Neuronal stem cell (in vitro differentiated cells): ENCODE results near the gene PHF12.
A peak's percentile ranks its signal among the peaks of the same experiment; 100 is the strongest.

ENCODE experiments used
- DNase-seq: peaks from one replicate; pipeline ENCODE4 v3.0.0-alpha.2; 2013; ENCODE audit warnings: low spot score
- H2AFZ ChIP-seq: one replicate; pipeline ENCODE4 v1.6.1; 2013; ENCODE audit warnings: mild to moderate bottlenecking, low read length, inconsistent platforms
- H2AK5ac ChIP-seq: 2 replicates; pipeline ENCODE4 v1.6.1; 2013; ENCODE audit warnings: low read depth, mild to moderate bottlenecking, inconsistent platforms, low read length, moderate library complexity, mixed read lengths
- H2BK120ac ChIP-seq: 2 replicates; pipeline ENCODE4 v1.6.1; 2013; ENCODE audit warnings: low read depth, mild to moderate bottlenecking, inconsistent platforms, low read length, moderate library complexity, mixed read lengths
- H2BK12ac ChIP-seq: one replicate; pipeline ENCODE4 v1.6.1; 2013; ENCODE audit warnings: low read length, inconsistent platforms
- H2BK15ac ChIP-seq: 2 replicates; pipeline ENCODE4 v1.6.1; 2013; ENCODE audit warnings: mild to moderate bottlenecking, low read length, inconsistent platforms, mixed read lengths
- H2BK5ac ChIP-seq: one replicate; pipeline ENCODE4 v1.6.1; 2013; ENCODE audit warnings: inconsistent platforms, mild to moderate bottlenecking, low read length, moderate library complexity
- H3K14ac ChIP-seq: one replicate; pipeline ENCODE4 v1.6.1; 2013; ENCODE audit warnings: low read length, inconsistent platforms
- H3K18ac ChIP-seq: 2 replicates; pipeline ENCODE4 v1.6.1; 2013; ENCODE audit warnings: low read length, inconsistent platforms
- H3K23ac ChIP-seq: 2 replicates; pipeline ENCODE4 v1.6.1; 2013; ENCODE audit warnings: low read depth, mild to moderate bottlenecking, mixed read lengths, low read length, inconsistent platforms; ENCODE audit not compliant: poor library complexity
- H3K27ac ChIP-seq: replicated peaks from 3 replicates; pipeline ENCODE4 v1.5.1; 2013; ENCODE audit warnings: low read length, inconsistent platforms
- H3K27me3 ChIP-seq, 3 experiments: 2 replicates each; pipeline ENCODE4 v1.6.1; 2013; ENCODE audit warnings: low read length in 3 of 3, mild to moderate bottlenecking in 2 of 3, inconsistent platforms in 1 of 3, low read depth in 1 of 3, mixed read lengths in 1 of 3, moderate library complexity in 1 of 3; ENCODE audit not compliant: control insufficient read depth in 3 of 3, insufficient read depth in 3 of 3
- H3K36me3 ChIP-seq, 2 donors: replicated peaks in 1 of 2; 2 replicates each; pipeline ENCODE4 v1.6.1; 2013; ENCODE audit warnings: low read length in 2 of 2; ENCODE audit not compliant: control insufficient read depth in 2 of 2, insufficient read depth in 2 of 2
- H3K4ac ChIP-seq: 2 replicates; pipeline ENCODE4 v1.6.1; 2013; ENCODE audit warnings: inconsistent platforms, mild to moderate bottlenecking, low read length, moderate library complexity
- H3K4me1 ChIP-seq, 2 donors: 1 replicate in 1 of 2; 2 replicates in 1 of 2; pipeline ENCODE4 v1.6.1; 2013; ENCODE audit warnings: low read length in 2 of 2, low read depth in 1 of 2; ENCODE audit not compliant: control insufficient read depth in 2 of 2, insufficient read depth in 1 of 2
- H3K4me2 ChIP-seq: one replicate; pipeline ENCODE4 v1.6.1; 2013; ENCODE audit warnings: mild to moderate bottlenecking, low read length, inconsistent platforms; ENCODE audit not compliant: insufficient read depth, poor library complexity, severe bottlenecking
- H3K4me3 ChIP-seq, 2 donors: 2 replicates each; pipeline ENCODE4 v1.5.1; 2013; ENCODE audit warnings: low read length in 2 of 2, mild to moderate bottlenecking in 2 of 2, inconsistent platforms in 1 of 2, moderate library complexity in 1 of 2
- H3K79me1 ChIP-seq: one replicate; pipeline ENCODE4 v1.6.1; 2013; ENCODE audit warnings: low read depth, mild to moderate bottlenecking, inconsistent platforms, low read length, moderate library complexity
- H3K9ac ChIP-seq: one replicate; pipeline ENCODE4 v1.6.1; 2013; ENCODE audit warnings: mild to moderate bottlenecking, low read depth, low read length, inconsistent platforms; ENCODE audit not compliant: poor library complexity
- H3K9me3 ChIP-seq, 2 donors: replicated peaks in 1 of 2; 2 replicates each; pipeline versions ENCODE3 to v1.6.1; 2013; ENCODE audit warnings: low read length in 2 of 2, mild to moderate bottlenecking in 2 of 2, inconsistent platforms in 1 of 2, low read depth in 1 of 2, mixed read lengths in 1 of 2, moderate library complexity in 1 of 2; ENCODE audit not compliant: control insufficient read depth in 2 of 2, insufficient read depth in 1 of 2
- H4K8ac ChIP-seq: one replicate; pipeline ENCODE4 v1.6.1; 2013; ENCODE audit warnings: low read depth, mild to moderate bottlenecking, inconsistent platforms, low read length, moderate library complexity
- H4K91ac ChIP-seq: one replicate; pipeline ENCODE4 v1.6.1; 2013; ENCODE audit warnings: low read length, low read depth, mild to moderate bottlenecking, inconsistent platforms; ENCODE audit not compliant: poor library complexity
- WGBS, 2 donors: extraction: QIAGEN DNeasy Blood & Tissue Kit; methylation state at CpG; one replicate each; pipeline ENCODE4 v1.1.7; 2013; ENCODE audit warnings: missing lambda C conversion rate in 2 of 2, mixed read lengths in 1 of 2; ENCODE audit not compliant: insufficient read length in 2 of 2, insufficient replicate concordance in 1 of 2; ENCODE audit errors: extremely low coverage in 2 of 2; 5-methylcytosine and 5-hydroxymethylcytosine counted together

The PHF12 gene

DNA sequence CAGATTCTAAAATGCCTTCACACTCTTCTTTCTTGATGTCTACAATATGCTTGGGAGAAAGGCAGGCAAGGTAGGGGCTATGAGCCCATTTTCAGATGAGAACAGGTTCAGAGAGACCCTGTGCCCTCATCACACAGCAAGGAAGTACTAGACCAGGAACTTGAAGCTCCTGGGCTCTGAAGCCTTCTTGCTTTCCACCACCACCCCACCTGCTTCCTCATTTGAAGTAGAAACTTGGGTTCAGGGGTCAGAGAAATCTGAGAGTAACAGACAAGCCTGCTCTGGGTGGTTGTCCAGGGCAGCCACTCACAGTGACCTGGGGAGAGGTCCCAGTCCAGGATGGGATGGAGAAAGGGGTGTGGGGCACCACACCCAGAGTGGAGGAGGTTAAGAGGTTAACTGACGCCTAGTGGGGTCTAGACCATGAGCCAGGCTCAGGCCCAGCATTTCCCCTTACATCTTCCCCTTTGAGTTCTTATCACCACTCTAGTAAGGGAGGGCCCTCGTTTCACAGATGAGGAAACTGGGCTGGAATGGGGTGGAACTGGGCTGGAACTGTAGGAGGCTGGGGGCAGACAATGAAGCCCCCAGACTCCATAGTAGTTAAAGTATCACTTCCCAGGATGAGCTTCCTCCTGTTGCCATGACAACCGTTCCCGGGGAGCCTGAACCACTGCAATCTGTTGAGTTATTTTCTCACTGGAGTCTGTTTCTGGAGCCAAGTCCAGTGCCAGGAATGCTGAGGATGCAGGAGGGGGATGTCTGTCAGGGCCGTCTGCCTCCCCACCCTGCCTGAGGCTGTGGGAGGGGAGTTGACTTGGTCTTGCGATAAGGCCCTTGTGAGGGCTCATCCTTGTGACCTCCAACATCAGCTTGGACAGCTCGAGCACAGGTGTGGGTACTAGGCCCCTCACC is 16.2 kb upstream of the PHF12 start:
- Histone ChIP-seq H2BK5ac (no peak overlapping the region), H3K4me1 (peaks cover 23 to 34% of the 10 kb centered on the region in 2 donors), H3K36me3 (no peaks in the 10 kb centered on the region), H3K4me3 (no peak overlapping the region), H4K91ac (no peak overlapping the region), H3K18ac (peak overlapping the region; percentile 88), H3K27me3 (no peaks in the 10 kb centered on the region), H2BK120ac (no peak overlapping the region), H2AFZ (peak overlapping the region; percentile 71), H3K79me1 (no peaks in the 10 kb centered on the region), H2BK15ac (no peak overlapping the region), H3K23ac (no peak overlapping the region), H4K8ac (no peak overlapping the region), H3K9ac (no peak overlapping the region), H3K9me3 (no peaks in the 10 kb centered on the region), H3K14ac (no peak overlapping the region), H3K27ac (peak overlapping the region; percentile 92), H3K4ac (no peak overlapping the region), H2AK5ac (peak overlapping the region; percentile 66), H2BK12ac (peak overlapping the region; percentile 98), H3K4me2 (peak overlapping the region; percentile 26)
- DNase-seq, result peak; percentile 30
- WGBS, 2 donors, result no CpG with 5 or more reads among the region's 7 CpGs

GRCh38 chr17:28963841-28964240 is 12.5 kb upstream of the PHF12 start:
- no peak overlapping the region for H2AFZ ChIP-seq
- no CpG with 5 or more reads among the region's 8 CpGs for WGBS, 2 donors
- no peak overlapping the region for H3K18ac ChIP-seq
- no peaks in the 10 kb centered on the region for H3K27me3 ChIP-seq
- H4K91ac ChIP-seq, result no peak overlapping the region
- H3K4me1 ChIP-seq, result peaks cover 13 to 16% of the 10 kb centered on the region in 2 donors
- H3K4me3 ChIP-seq, result no peak overlapping the region
- no peak overlapping the region for H2BK12ac ChIP-seq
- H3K4me2 ChIP-seq, result no peak overlapping the region
- H2BK15ac ChIP-seq, result no peak overlapping the region
- no peak overlapping the region for H3K4ac ChIP-seq
- H3K79me1 ChIP-seq, result no peaks in the 10 kb centered on the region
- H2BK5ac ChIP-seq, result no peak overlapping the region
- H3K36me3 ChIP-seq, result no peaks in the 10 kb centered on the region
- H3K9ac ChIP-seq, result no peak overlapping the region
- no peaks in the 10 kb centered on the region for H3K9me3 ChIP-seq
- DNase-seq, result no peak
- no peak overlapping the region for H4K8ac ChIP-seq
- H3K23ac ChIP-seq, result no peak overlapping the region
- H3K14ac ChIP-seq, result no peak overlapping the region
- no peak overlapping the region for H2AK5ac ChIP-seq
- H3K27ac ChIP-seq, result no peak overlapping the region
- H2BK120ac ChIP-seq, result no peak overlapping the region

DNA sequence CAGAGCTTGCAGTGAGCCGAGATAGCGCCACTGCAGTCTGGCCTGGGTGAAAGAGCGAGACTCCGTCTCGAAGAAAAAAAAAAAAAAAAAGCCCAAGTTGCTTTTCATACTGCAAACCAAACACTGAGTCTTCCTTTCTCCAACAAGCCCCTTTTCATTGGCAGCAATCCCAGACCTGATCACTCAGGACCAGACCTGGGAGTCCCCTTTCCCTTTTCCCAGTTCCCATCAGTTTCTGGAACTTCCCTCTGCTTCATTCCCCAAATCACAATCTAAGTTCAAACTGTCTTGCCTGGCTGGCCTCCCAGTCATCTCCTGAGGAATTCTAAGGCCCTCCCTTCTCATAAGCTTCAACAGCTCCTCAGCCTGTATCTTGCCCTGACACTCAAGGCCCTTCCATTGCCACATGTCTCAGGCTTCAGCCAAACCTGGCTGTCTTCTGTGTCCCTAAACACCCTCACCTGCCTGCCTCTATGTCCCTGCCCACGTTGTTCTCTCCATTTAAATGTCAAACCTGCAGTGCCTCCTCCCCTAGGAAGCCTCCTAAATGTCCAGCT is 11.8 kb upstream of the PHF12 start:
- H3K18ac ChIP-seq, result peak overlapping the region; percentile 29
- H3K36me3 ChIP-seq, result no peaks in the 10 kb centered on the region
- no CpG with 5 or more reads among the region's 6 CpGs for WGBS, 2 donors
- H3K23ac ChIP-seq, result no peak overlapping the region
- H3K14ac ChIP-seq, result no peak overlapping the region
- no peak overlapping the region for H2AFZ ChIP-seq
- H4K8ac ChIP-seq, result peak overlapping the region; percentile 88
- H4K91ac ChIP-seq, result no peak overlapping the region
- H3K9ac ChIP-seq, result no peak overlapping the region
- H3K79me1 ChIP-seq, result no peaks in the 10 kb centered on the region
- no peak overlapping the region for H2BK120ac ChIP-seq
- no peak for DNase-seq
- no peak overlapping the region for H3K4me3 ChIP-seq
- no peak overlapping the region for H2BK12ac ChIP-seq
- no peak overlapping the region for H2BK5ac ChIP-seq
- no peak overlapping the region for H3K4me2 ChIP-seq
- H3K27ac ChIP-seq, result no peak overlapping the region
- peak overlapping the region; percentile 23 for H3K4ac ChIP-seq
- H3K4me1 ChIP-seq, result peaks cover 7 to 9% of the 10 kb centered on the region in 2 donors
- H2BK15ac ChIP-seq, result no peak overlapping the region
- H3K9me3 ChIP-seq, result no peaks in the 10 kb centered on the region
- H2AK5ac ChIP-seq, result peak overlapping the region; percentile 77
- no peaks in the 10 kb centered on the region for H3K27me3 ChIP-seq

GRCh38 chr17:28961391-28961790 is 10.1 kb upstream of the PHF12 start:
- H3K23ac ChIP-seq, result no peak overlapping the region
- H3K27me3 ChIP-seq, result no peaks in the 10 kb centered on the region
- H2BK12ac ChIP-seq, result no peak overlapping the region
- H2BK120ac ChIP-seq, result no peak overlapping the region
- H3K9ac ChIP-seq, result no peak overlapping the region
- H2BK5ac ChIP-seq, result no peak overlapping the region
- no peak overlapping the region for H3K18ac ChIP-seq
- no peak overlapping the region for H2AFZ ChIP-seq
- no peaks in the 10 kb centered on the region for H3K79me1 ChIP-seq
- H3K36me3 ChIP-seq, result no peaks in the 10 kb centered on the region
- no peak overlapping the region for H2BK15ac ChIP-seq
- no peak overlapping the region for H4K8ac ChIP-seq
- no peak overlapping the region for H3K4me3 ChIP-seq
- H3K4ac ChIP-seq, result no peak overlapping the region
- H4K91ac ChIP-seq, result no peak overlapping the region
- WGBS, 2 donors, result no CpG with 5 or more reads among the region's 7 CpGs
- H3K27ac ChIP-seq, result no peak overlapping the region
- H2AK5ac ChIP-seq, result no peak overlapping the region
- H3K4me2 ChIP-seq, result no peak overlapping the region
- H3K9me3 ChIP-seq, result no peaks in the 10 kb centered on the region
- no peaks in the 10 kb centered on the region for H3K4me1 ChIP-seq
- no peak overlapping the region for H3K14ac ChIP-seq
- no peak for DNase-seq
